Astrocyte of the hippocampus (primary cell): Measurements from ENCODE around the gene DCLRE1A.
A peak's percentile ranks its signal among the peaks of the same experiment; 100 is the strongest.
"Not testable (repeated sequence)": the region's sequence is repeated elsewhere in the genome, so short reads cannot be mapped to it uniquely, and the experiment has no call there.

ENCODE experiments used
- DNase-seq: peaks from one replicate; pipeline ENCODE4 v3.0.0; 2011; ENCODE audit warnings: low read depth, low spot score

The DCLRE1A gene

DNA sequence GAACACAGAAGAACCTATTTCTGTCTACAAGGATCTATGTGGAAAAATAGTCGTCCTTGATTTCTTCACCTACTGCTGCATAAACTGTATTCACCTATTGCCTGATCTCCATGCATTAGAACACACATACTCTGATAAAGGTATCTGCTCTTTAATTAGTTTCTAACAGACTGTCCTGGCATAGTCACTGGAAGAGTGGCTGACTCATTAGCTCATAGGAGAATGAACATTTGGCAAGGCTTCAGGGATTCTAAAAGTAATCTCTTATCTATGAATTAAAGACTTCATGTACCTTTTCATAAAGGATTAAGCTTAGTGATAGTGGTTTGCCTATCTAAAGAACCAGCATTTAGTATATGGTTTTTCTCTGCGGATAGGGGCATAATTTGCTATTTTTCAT, 4.7 kb upstream of the DCLRE1A start:
- peak; percentile 46 for DNase-seq

GRCh38 chr10:113857210-113857609, 3.3 kb upstream of the DCLRE1A start:
- DNase-seq: no peak

GRCh38 chr10:113856563-113856962, 2.7 kb upstream of the DCLRE1A start:
- no peak for DNase-seq

DNA sequence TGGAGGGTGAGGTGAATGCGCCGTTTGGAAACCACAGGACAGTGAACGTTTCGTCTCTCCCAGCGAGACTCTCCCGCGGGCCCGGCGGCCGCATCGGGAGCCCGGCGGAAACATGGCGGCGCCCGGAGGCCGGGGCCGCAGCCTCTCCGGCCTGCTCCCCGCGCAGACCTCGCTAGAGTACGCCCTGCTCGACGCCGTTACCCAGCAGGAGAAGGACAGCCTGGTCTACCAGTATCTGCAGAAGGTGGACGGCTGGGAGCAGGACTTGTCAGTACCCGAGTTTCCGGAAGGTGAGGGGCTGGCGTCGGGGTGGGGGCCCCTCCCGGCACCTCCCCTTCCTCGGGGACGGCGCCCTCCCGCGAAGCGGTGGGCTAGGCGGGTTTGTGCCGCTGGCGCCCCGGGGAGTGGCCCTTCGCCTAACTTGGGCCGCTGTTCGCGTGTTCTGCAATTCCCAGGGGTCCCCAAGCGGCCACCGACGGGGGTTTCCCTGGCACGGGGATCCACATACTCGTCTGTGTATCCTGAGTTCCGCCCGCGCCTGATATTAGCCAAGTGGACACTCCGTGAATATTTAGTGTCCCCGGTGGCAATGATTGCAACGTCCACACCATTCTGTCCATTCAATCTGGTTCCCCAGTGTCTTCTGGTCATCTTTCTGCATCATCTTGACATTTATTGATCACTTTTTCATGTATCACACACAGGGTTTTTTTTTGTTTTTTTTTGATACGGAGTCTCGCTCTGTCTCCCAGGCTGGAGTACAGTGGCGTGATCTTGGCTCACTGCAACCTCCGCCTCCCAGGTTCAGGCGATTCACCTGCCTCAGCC, 1.1 kb upstream of the DCLRE1A start:
- DNase-seq: peak; percentile 81

- DNase-seq: no peak
These were observed 287 bp downstream of the DCLRE1A start for GRCh38 chr10:113853578-113854012.

DNA sequence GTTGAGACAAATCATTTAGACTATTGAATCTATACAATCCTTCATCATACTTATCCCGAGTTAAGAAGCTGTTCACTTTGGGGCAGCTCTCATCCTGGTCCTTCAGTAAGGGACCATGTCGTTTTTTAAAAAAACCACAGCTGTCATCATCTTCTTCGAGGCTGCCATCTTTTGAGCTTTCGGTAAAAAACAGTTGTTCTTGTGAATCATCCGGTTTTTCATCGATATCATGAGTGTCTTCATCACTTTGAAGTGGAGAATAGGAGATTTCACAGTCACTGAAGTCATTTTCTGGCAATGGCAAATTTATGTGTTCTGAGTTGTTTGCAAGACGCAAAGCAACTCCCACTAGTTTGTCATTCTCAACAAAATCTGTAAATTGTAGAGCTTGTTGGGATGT, 3.9 kb downstream of the DCLRE1A start:
- DNase-seq: no peak

DNA sequence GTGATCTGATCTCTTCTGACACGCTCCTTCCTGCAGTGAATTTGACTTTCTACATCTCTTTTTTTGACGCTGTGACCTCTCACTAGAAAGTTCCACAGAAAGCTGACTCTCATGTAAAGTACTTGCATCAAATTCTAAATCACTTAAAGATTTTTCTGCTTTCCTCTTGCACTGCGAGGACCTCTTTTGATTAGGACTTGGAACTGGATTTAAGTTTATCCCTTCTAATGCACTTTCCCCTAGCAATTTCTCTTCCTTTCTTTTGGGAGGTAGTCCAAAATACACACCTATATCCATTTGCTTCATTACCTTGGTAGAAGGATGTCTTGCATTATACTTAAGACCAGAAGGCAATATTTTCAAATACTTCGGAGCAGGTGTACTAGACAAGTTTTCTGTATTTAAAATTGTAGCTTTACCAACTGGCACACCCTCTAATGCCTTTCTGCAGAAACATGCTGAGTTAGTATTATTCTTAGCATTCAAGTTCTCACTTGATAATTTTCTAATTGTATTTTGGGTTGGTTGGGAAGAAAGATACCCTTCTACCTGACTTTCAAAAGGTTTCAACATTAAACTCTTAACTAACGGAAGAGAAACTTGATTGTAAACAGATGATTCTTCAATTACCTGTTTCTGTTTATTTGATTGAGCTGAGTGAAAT, 4.6 kb downstream of the DCLRE1A start:
- no peak for DNase-seq

DNA sequence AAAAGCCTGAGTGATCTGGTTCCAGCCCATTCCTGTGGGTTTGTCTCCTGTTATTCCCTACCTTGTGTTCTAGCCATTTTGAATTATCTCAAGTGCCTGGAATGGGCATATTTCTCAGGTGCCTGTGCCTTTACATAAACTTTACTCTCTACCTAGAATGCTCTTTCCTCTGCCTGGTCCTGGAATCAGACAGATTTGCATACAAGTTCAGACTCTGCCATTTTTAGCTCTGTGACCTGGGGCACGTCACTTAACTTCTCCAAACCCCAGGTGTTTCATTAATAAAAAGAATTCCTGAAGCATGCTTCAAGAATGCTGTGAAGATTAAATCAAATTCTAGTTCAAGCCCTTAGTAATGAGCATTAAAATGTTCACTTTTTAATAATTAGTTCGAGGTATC, 7.8 kb downstream of the DCLRE1A start:
- DNase-seq: no peak

GRCh38 chr10:113843972-113844485, 9.9 kb downstream of the DCLRE1A start:
- DNase-seq: no peak

GRCh38 chr10:113842171-113842570, 11.7 kb downstream of the DCLRE1A start:
- DNase-seq: no peak

DNA sequence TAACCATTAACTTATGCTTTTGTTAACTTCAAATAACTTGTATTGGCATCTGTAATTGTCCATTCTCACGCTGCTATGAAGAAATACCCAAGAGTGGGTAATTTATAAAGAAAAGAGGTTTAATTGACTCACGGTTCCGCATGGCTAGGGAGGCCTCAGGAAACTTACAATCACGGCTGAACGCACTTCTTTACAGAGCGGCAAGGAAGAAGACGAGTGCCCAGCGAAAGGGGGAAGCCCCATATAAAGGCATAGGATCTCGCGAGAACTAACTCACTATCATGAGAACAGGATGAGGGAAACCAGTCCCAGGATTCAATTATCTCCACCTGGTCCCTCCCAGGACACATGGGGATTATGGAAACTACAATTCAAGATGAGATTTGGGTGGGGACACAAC, 25.3 kb downstream of the DCLRE1A start:
- DNase-seq: not testable (repeated sequence)

DNA sequence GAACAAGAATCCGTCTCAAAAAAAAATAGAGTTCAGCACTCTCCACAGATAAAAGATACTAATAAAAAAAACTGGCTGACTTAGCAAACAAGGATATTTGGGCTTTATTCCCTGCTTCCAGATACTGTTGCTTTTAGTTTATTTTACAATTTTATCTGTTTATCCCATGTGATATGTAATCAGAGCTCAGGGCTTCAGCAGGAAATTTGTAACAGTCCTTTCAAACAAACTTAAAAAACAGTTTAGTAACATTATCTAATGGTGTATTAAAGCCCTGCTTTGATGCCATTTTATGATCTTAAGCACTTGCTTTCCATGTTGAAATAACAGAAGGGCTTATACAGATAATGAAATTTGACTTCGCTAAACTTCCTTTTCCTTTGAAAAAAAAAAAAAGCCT, 28.1 kb downstream of the DCLRE1A start:
- no peak for DNase-seq

DNA sequence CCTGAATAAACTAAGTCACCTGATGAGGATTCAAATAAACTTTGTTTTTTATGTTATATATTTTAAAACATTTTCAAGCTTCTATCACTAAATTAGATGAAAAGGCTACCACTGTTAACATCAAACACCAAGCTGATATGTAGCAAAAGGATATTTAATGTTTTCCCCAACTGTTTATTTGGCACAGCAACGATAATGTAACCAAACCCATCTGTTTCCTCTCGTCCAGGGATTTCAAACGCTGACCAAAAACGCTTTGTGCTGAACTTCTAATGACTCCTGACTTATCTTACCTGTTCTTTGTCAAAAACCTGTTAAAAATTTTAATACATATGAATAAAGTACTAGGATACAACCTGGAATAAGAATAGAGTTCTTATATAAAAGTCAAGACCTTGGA, 30.5 kb downstream of the DCLRE1A start:
- DNase-seq: no peak

GRCh38 chr10:113822174-113822573, 31.7 kb downstream of the DCLRE1A start:
- no peak for DNase-seq

DNA sequence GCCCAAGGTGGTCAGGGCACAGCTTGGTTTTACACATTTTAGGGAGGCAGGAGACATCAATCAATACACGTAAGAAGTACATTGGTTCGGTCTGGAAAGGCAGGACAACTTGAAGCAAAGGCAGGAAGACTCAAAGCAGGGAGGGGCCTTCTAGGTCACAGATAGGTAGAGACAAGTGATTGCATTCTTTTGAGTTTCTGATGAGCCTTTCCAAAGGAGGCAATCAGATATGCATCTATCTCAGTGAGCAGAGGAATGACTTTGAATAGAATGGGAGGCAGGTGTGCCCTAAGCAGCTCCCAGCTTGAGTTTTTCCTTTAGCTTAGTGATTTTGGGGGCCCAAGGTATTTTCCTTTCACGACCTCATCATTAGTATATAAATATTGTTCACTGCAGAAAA, 32.6 kb downstream of the DCLRE1A start:
- not testable (repeated sequence) for DNase-seq

DNA sequence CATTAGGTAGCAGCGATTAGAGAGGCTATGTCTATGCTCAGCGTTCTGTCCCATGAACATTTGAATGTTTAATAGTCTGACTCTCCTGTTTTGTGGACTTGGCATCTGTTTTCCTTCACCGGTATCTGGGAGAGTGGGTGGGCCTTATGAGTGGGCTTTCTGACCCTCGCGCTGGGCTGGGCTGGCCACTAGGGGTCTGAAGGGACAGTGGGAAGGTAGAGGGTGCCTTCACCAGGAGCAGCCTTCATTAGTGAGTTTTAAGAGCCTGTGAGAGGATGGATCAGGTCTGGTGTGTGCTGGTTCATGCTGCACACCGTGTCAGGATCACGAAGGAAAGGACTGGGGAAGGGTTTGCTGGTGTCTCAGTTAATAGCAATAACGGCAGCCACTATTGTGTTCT, 33.4 kb downstream of the DCLRE1A start:
- no peak for DNase-seq

- no peak for DNase-seq
These were observed 33.9 kb downstream of the DCLRE1A start for GRCh38 chr10:113819989-113820388.

GRCh38 chr10:113814700-113815099, 39.2 kb downstream of the DCLRE1A start:
- not testable (repeated sequence) for DNase-seq

DNA sequence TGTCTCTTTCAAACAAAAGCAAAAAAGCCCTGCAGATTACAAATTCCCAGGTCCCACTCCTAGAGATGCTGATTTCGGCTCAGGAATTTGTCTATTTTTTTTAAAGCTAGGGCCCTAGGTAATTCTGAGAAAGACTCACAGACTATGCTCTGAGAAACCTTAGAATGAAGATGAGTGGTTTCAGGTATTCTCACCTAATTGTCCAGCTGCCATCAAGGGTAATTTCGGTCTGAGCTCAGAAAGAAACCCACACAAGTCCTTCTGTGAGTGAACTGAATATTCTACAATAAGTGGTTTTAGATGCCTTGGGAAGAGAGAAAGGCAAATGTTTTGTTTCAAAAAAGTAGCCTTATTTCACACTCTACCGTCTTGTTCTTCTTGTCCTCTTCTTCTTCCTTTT, 45.7 kb downstream of the DCLRE1A start:
- no peak for DNase-seq

- no peak for DNase-seq
These were observed 47.4 kb downstream of the DCLRE1A start for GRCh38 chr10:113806503-113806902.

- no peak for DNase-seq
These were observed 50.9 kb downstream of the DCLRE1A start for GRCh38 chr10:113802997-113803396.

DNA sequence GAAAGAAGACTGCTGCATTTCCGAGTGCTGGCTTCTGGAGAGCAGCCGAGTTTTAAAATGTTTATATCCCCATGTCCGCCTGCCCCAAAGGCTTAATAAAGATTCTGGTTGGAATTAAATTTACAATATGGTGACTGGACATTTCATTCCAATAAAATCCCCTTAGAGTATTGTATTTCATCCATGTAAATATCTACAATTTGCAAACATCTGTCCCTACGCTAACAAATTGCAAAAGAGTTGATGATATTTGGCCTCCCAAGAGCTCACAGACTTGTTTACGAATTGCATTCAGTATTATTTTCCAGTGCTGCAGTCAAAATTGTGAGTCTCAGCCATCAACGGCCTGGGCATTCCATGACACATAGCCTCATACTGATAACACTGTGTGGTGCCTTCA, 52.3 kb downstream of the DCLRE1A start:
- no peak for DNase-seq

DNA sequence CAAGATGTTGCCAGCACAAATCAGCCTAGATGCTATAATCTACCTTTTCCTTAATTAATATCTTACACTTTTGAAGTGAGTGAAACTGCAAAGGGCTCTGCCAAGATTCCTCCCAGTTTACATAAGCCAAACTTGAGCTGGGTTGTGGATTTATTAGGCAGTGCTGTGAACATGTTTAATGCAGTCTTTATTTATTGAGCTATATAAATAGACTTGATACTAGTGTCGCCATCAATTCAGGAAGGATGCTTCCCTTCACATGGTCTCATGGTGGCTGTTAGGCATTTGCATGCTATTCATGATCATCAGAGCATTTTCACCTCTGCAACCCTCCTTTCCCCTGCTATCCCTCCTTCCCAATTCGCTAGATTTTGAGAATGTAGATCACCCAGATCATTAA, 62.2 kb downstream of the DCLRE1A start:
- no peak for DNase-seq
